ENCODE measurements around the gene RYR1.

DNA sequence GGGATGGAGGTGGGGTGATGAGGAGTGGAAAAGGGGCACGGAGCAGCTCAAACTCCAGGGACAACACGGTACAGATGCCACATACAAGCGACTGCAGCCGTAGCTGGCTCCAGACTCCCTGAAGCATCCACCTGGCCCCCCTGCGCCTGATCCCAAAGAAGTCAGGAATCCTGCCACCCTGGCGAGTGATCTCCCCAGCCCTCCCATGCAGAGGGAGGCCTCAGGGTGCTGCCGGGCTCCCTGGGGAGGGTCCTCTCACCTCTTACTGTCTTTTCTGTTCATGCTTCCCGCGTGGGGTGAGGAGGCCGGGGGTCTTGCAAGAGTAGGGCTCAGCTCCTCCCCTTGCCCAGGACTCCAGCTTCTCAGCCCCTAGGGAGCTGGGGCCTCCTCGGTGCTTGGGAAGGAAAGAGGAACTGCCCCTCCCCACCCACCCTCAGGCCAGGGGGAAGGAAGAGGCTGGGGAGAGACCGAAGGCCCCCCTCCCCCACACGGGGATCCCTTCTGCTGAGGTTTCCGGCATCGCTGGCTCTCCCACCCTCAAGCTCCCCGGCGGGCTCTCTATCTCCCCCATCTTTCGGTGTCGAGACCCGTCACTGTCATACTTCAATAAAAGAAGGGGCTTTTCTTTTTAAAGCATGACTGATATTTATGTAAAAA lies 7.6 kb upstream of the RYR1 start, which contains the start of gene RASGRP4:
- TF ChIP-seq, protein P1, sequence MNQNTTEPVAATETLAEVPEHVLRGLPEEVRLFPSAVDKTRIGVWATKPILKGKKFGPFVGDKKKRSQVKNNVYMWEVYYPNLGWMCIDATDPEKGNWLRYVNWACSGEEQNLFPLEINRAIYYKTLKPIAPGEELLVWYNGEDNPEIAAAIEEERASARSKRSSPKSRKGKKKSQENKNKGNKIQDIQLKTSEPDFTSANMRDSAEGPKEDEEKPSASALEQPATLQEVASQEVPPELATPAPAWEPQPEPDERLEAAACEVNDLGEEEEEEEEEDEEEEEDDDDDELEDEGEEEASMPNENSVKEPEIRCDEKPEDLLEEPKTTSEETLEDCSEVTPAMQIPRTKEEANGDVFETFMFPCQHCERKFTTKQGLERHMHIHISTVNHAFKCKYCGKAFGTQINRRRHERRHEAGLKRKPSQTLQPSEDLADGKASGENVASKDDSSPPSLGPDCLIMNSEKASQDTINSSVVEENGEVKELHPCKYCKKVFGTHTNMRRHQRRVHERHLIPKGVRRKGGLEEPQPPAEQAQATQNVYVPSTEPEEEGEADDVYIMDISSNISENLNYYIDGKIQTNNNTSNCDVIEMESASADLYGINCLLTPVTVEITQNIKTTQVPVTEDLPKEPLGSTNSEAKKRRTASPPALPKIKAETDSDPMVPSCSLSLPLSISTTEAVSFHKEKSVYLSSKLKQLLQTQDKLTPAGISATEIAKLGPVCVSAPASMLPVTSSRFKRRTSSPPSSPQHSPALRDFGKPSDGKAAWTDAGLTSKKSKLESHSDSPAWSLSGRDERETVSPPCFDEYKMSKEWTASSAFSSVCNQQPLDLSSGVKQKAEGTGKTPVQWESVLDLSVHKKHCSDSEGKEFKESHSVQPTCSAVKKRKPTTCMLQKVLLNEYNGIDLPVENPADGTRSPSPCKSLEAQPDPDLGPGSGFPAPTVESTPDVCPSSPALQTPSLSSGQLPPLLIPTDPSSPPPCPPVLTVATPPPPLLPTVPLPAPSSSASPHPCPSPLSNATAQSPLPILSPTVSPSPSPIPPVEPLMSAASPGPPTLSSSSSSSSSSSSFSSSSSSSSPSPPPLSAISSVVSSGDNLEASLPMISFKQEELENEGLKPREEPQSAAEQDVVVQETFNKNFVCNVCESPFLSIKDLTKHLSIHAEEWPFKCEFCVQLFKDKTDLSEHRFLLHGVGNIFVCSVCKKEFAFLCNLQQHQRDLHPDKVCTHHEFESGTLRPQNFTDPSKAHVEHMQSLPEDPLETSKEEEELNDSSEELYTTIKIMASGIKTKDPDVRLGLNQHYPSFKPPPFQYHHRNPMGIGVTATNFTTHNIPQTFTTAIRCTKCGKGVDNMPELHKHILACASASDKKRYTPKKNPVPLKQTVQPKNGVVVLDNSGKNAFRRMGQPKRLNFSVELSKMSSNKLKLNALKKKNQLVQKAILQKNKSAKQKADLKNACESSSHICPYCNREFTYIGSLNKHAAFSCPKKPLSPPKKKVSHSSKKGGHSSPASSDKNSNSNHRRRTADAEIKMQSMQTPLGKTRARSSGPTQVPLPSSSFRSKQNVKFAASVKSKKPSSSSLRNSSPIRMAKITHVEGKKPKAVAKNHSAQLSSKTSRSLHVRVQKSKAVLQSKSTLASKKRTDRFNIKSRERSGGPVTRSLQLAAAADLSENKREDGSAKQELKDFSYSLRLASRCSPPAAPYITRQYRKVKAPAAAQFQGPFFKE (tag by site-specific recombination; IDR thresholded peaks at IDR 0.05; ENCODE audit: borderline replicate concordance), result no peak
- TF ChIP-seq, protein P2, sequence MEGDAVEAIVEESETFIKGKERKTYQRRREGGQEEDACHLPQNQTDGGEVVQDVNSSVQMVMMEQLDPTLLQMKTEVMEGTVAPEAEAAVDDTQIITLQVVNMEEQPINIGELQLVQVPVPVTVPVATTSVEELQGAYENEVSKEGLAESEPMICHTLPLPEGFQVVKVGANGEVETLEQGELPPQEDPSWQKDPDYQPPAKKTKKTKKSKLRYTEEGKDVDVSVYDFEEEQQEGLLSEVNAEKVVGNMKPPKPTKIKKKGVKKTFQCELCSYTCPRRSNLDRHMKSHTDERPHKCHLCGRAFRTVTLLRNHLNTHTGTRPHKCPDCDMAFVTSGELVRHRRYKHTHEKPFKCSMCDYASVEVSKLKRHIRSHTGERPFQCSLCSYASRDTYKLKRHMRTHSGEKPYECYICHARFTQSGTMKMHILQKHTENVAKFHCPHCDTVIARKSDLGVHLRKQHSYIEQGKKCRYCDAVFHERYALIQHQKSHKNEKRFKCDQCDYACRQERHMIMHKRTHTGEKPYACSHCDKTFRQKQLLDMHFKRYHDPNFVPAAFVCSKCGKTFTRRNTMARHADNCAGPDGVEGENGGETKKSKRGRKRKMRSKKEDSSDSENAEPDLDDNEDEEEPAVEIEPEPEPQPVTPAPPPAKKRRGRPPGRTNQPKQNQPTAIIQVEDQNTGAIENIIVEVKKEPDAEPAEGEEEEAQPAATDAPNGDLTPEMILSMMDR (tag by site-specific recombination; IDR thresholded peaks at IDR 0.05), result no peak
- TF ChIP-seq MZF1 (tag by site-specific recombination; IDR thresholded peaks at IDR 0.05; ENCODE audit: borderline replicate concordance) (no peak), SP7 (tag by site-specific recombination; IDR thresholded peaks at IDR 0.05) (no peak), ZNF157 (tag by site-specific recombination; IDR thresholded peaks at IDR 0.05) (no peak), ZNF670 (tag by site-specific recombination; IDR thresholded peaks at IDR 0.05; ENCODE audit: low read depth) (no peak), ZNF785 (tag by site-specific recombination; IDR thresholded peaks at IDR 0.05) (no peak), ZNF146 (tag by site-specific recombination; IDR thresholded peaks at IDR 0.05) (no peak), ZNF747 (tag by site-specific recombination; IDR thresholded peaks at IDR 0.05) (no peak), ZFHX2 (tag by site-specific recombination; conservative IDR thresholded peaks at IDR 0.05) (no peak), OVOL3 (tag by site-specific recombination; IDR thresholded peaks at IDR 0.05) (no peak)
- TF ChIP-seq, protein P3, sequence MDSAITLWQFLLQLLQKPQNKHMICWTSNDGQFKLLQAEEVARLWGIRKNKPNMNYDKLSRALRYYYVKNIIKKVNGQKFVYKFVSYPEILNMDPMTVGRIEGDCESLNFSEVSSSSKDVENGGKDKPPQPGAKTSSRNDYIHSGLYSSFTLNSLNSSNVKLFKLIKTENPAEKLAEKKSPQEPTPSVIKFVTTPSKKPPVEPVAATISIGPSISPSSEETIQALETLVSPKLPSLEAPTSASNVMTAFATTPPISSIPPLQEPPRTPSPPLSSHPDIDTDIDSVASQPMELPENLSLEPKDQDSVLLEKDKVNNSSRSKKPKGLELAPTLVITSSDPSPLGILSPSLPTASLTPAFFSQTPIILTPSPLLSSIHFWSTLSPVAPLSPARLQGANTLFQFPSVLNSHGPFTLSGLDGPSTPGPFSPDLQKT (IDR thresholded peaks at IDR 0.05; ENCODE audit: borderline replicate concordance, low read depth, low read length), result no peak
- TF ChIP-seq, protein P4, sequence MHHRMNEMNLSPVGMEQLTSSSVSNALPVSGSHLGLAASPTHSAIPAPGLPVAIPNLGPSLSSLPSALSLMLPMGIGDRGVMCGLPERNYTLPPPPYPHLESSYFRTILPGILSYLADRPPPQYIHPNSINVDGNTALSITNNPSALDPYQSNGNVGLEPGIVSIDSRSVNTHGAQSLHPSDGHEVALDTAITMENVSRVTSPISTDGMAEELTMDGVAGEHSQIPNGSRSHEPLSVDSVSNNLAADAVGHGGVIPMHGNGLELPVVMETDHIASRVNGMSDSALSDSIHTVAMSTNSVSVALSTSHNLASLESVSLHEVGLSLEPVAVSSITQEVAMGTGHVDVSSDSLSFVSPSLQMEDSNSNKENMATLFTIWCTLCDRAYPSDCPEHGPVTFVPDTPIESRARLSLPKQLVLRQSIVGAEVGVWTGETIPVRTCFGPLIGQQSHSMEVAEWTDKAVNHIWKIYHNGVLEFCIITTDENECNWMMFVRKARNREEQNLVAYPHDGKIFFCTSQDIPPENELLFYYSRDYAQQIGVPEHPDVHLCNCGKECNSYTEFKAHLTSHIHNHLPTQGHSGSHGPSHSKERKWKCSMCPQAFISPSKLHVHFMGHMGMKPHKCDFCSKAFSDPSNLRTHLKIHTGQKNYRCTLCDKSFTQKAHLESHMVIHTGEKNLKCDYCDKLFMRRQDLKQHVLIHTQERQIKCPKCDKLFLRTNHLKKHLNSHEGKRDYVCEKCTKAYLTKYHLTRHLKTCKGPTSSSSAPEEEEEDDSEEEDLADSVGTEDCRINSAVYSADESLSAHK (tag by site-specific recombination; IDR thresholded peaks at IDR 0.05), result no peak

Data from HEK293 (cell line).